HCT116 (cell line): ENCODE results near the gene RHEB. TPM values are rescaled to one million over a fixed set of nuclear protein-coding genes. Genes with fewer than 3 reads are reported as not detected.

Source experiments
- ATAC-seq: fragments of 200-7000 bp; cut with Tn5 transposase; 2 replicates; pipeline ENCODE4 v1.9.1; 2020; ENCODE audit warnings: mild to moderate bottlenecking, moderate library complexity
- BruUV-seq: library from RNA; stranded (reverse); fragments of 400-500 nt; replicated peaks from 2 replicates; lab custom pipeline; 2021; lab: Mats Ljungman, UMichigan
- CTCF ChIA-PET: fragments of 300-600 bp; sonication (Branson Sonifier 250); formaldehyde crosslinking; loops from one replicate; lab custom pipeline; 2021; ENCODE audit warnings: antibody characterized with exemption; lab: Charles Lee
- POLR2A ChIA-PET: fragments of 300-600, 350-600 bp; sonication (Branson Sonifier 250); formaldehyde crosslinking; loops from one replicate; lab custom pipeline; 2021; ENCODE audit warnings: antibody characterized with exemption; lab: Charles Lee
- RAD21 ChIA-PET, 2 experiments: fragments of 300-600 bp; sonication (Branson Sonifier 250); formaldehyde crosslinking; loops; one replicate each; lab custom pipeline; 2023; ENCODE audit warnings: low total read pairs in 2 of 2; ENCODE audit not compliant: uncharacterized antibody in 2 of 2, unreplicated experiment in 2 of 2, low non-redundant PET in 1 of 2; lab: Charles Lee
- DNase-seq: peaks from one replicate; pipeline ENCODE4 v3.0.0-alpha.2; 2010; ENCODE audit warnings: low read depth, low spot score
- H2AFZ ChIP-seq: fragments of 200-600 bp; shearing (Covaris generic), sonication (generic); 2 replicates; pipeline ENCODE4 v1.6.1; 2017; ENCODE audit warnings: low read depth, mixed run types, mixed read lengths, antibody characterized with exemption, low read length; ENCODE audit not compliant: poor library complexity, severe bottlenecking
- H3K27ac ChIP-seq: 2 replicates; pipeline ENCODE4 v1.5.1; 2012; ENCODE audit warnings: low read depth, low read length
- H3K27me3 ChIP-seq: fragments of 200-600 bp; sonication (generic); 2 replicates; pipeline ENCODE4 v1.6.1; 2016; ENCODE audit warnings: mixed run types, low read length, mixed read lengths; ENCODE audit not compliant: insufficient read depth
- H3K36me3 ChIP-seq, 2 experiments: fragments of 200-500 bp in 1 of 2; fragments of 200-600 bp in 1 of 2; sonication (Bioruptor generic) in 1 of 2; sonication (generic) in 1 of 2; 2 replicates each; pipeline versions ENCODE4 v1.5.1 to v1.6.1; 2014 to 2016; ENCODE audit warnings: low read length in 2 of 2, inconsistent platforms in 1 of 2, mixed read lengths in 1 of 2, mixed run types in 1 of 2; ENCODE audit not compliant: insufficient read depth in 2 of 2, control insufficient read depth in 1 of 2
- H3K4me1 ChIP-seq, 2 experiments: fragments of 200-600 bp in 1 of 2; sonication (generic) in 1 of 2; 2 replicates each; pipeline versions ENCODE4 v1.5.1 to v1.6.1; 2012 to 2017; ENCODE audit warnings: low read length in 2 of 2, inconsistent platforms in 1 of 2, mild to moderate bottlenecking in 1 of 2, mixed read lengths in 1 of 2, mixed run types in 1 of 2, moderate library complexity in 1 of 2; ENCODE audit not compliant: insufficient read depth in 2 of 2, control insufficient read depth in 1 of 2
- H3K4me2 ChIP-seq: fragments of 200-600 bp; sonication (generic); 2 replicates; pipeline ENCODE4 v1.6.1; 2017; ENCODE audit warnings: mixed run types, low read length, mixed read lengths
- H3K4me3 ChIP-seq, 2 experiments: fragments of 200-600 bp in 1 of 2; sonication (generic) in 1 of 2; replicated peaks in 1 of 2; 2 replicates each; pipeline ENCODE4 v1.5.1; 2011 to 2016; ENCODE audit warnings: low read length in 2 of 2, control low read depth in 1 of 2, low read depth in 1 of 2, mild to moderate bottlenecking in 1 of 2, mixed read lengths in 1 of 2, mixed run types in 1 of 2
- H3K79me2 ChIP-seq: fragments of 200-600 bp; sonication (generic); 2 replicates; pipeline ENCODE4 v1.6.1; 2017; ENCODE audit warnings: mild to moderate bottlenecking, mixed run types, low read length, moderate library complexity, mixed read lengths; ENCODE audit not compliant: insufficient read depth
- H3K9ac ChIP-seq: fragments of 200-600 bp; sonication (generic); 2 replicates; pipeline ENCODE4 v1.6.1; 2016; ENCODE audit warnings: low read length, mixed read lengths
- H3K9me2 ChIP-seq: fragments of 200-600 bp; sonication (generic), shearing (Covaris generic); 2 replicates; pipeline ENCODE4 v1.6.1; 2017; ENCODE audit warnings: mixed run types, mild to moderate bottlenecking, moderate library complexity; ENCODE audit not compliant: insufficient read depth
- H3K9me3 ChIP-seq, 2 experiments: fragments of 200-500 bp in 1 of 2; fragments of 200-600 bp in 1 of 2; sonication (Bioruptor generic) in 1 of 2; sonication (generic) in 1 of 2; 2 replicates each; pipeline ENCODE4 v1.6.1; 2014 to 2017; ENCODE audit warnings: low read length in 2 of 2, mixed read lengths in 2 of 2, inconsistent platforms in 1 of 2, low read depth in 1 of 2, mild to moderate bottlenecking in 1 of 2, mixed run types in 1 of 2, moderate library complexity in 1 of 2; ENCODE audit not compliant: control insufficient read depth in 1 of 2, insufficient read depth in 1 of 2
- H4K20me1 ChIP-seq: fragments of 200-600 bp; sonication (generic), shearing (Covaris generic); 2 replicates; pipeline ENCODE4 v1.6.1; 2017; ENCODE audit warnings: mixed run types, mild to moderate bottlenecking, moderate library complexity; ENCODE audit not compliant: insufficient read depth
- CBX3 ChIP-seq: IDR thresholded peaks from 2 replicates; pipeline ENCODE4 v1.6.1; 2012; ENCODE audit warnings: low read depth
- ELF1 ChIP-seq: IDR thresholded peaks from 2 replicates; pipeline ENCODE4 v1.6.1; 2012; ENCODE audit warnings: low read depth, borderline replicate concordance
- EZH2 ChIP-seq: fragments of 200-600 bp; sonication (generic); IDR thresholded peaks from 2 replicates; pipeline ENCODE4 v1.6.1; 2017; ENCODE audit warnings: antibody characterized with exemption, mixed run types
- POLR2AphosphoS5 ChIP-seq: IDR thresholded peaks from 2 replicates; pipeline ENCODE4 v1.6.1; 2011; ENCODE audit warnings: mild to moderate bottlenecking, low read depth, low read length, moderate library complexity
- SIN3A ChIP-seq: IDR thresholded peaks from 2 replicates; pipeline ENCODE4 v1.6.1; 2012; ENCODE audit warnings: low read depth
- SRF ChIP-seq: IDR thresholded peaks from 2 replicates; pipeline ENCODE4 v1.6.1; 2012; ENCODE audit warnings: low read depth
- intact Hi-C: fragments of 100-400 bp; cut with micrococcal nuclease; formaldehyde crosslinking; loops from 2 replicates; pipeline ENCODE4 v1.10.0; 2022
- total RNA-seq: library from RNA; stranded (reverse); gene quantifications from one replicate; pipeline ENCODE4 v1.2.1, GENCODE V29; 2021; ENCODE audit not compliant: unreplicated experiment
- TF ChIP-seq, protein P1 (sequence below): IDR thresholded peaks from 2 replicates; pipeline ENCODE4 v1.6.1; 2011; ENCODE audit warnings: mild to moderate bottlenecking, low read length, moderate library complexity; ENCODE audit not compliant: insufficient replicate concordance; ENCODE audit errors: extremely low read depth

RHEB gene
- total RNA-seq, 1 experiment from 2014 or later, result 114 TPM

DNA sequence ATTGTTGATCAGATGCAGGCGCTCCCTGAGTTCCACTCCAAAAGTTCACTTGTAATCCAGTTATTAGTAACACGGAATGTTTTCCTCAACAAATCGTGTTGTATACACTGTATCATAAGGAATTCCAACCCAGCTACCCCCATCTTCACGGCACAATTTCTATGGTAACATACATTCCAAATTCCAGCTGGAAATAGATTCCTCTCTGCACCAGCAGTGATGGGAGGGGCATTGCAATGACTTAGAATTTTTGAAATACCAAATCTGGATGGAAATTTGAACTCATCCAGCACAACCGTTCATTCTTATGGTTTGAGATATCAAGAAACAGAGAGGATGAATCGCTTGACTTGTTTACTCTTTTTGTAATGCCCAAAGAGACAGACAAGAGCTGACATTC is 38.9 kb upstream of the RHEB start:
- CTCF ChIA-PET, result no interaction called here
- H3K9me3 ChIP-seq, result no peaks in the 10 kb centered on the region
- H3K79me2 ChIP-seq, result no peaks in the 10 kb centered on the region
- no peak overlapping the region for H3K4me3 ChIP-seq
- no peaks in the 10 kb centered on the region for H3K27me3 ChIP-seq
- intact Hi-C loops, result no loop called here
- H3K9me2 ChIP-seq, result no peaks in the 10 kb centered on the region
- no TSS peak for BruUV-seq
- TF ChIP-seq SRF (no peak), POLR2AphosphoS5 (no peak), EZH2 (no peak), ELF1 (no peak)
- TF ChIP-seq, all 23 proteins: peak for 0
- DNase-seq (no peak), ATAC-seq (no peak)
- Histone ChIP-seq H3K27ac (no peak overlapping the region), H3K4me1 (no peaks in the 10 kb centered on the region), H2AFZ (no peak overlapping the region), H3K36me3 (peaks cover 3 to 9% of the 10 kb centered on the region in 2 experiments; a peak in 2 of 4 replicates), H3K4me2 (no peak overlapping the region), H4K20me1 (no peaks in the 10 kb centered on the region), H3K9ac (no peak overlapping the region)
- ChIA-PET POLR2A (no interaction called here), RAD21 (no interaction called here)

GRCh38 chr7:151556592-151556991 is 36.9 kb upstream of the RHEB start:
- Histone ChIP-seq H2AFZ (no peak overlapping the region), H3K4me1 (peaks cover 8 to 13% of the 10 kb centered on the region in 2 experiments; a peak in 2 of 4 replicates), H3K36me3 (peaks cover 2 to 9% of the 10 kb centered on the region in 2 experiments; a peak in 2 of 4 replicates), H3K9me2 (no peaks in the 10 kb centered on the region), H3K27ac (no peak overlapping the region), H3K27me3 (no peaks in the 10 kb centered on the region), H3K4me2 (no peak overlapping the region), H3K9ac (no peak overlapping the region), H4K20me1 (no peaks in the 10 kb centered on the region), H3K79me2 (no peaks in the 10 kb centered on the region), H3K9me3 (no peaks in the 10 kb centered on the region), H3K4me3 (no peak overlapping the region)
- DNase-seq, result no peak
- TF ChIP-seq SIN3A (no peak), CBX3 (no peak)
- TF ChIP-seq, protein P1, sequence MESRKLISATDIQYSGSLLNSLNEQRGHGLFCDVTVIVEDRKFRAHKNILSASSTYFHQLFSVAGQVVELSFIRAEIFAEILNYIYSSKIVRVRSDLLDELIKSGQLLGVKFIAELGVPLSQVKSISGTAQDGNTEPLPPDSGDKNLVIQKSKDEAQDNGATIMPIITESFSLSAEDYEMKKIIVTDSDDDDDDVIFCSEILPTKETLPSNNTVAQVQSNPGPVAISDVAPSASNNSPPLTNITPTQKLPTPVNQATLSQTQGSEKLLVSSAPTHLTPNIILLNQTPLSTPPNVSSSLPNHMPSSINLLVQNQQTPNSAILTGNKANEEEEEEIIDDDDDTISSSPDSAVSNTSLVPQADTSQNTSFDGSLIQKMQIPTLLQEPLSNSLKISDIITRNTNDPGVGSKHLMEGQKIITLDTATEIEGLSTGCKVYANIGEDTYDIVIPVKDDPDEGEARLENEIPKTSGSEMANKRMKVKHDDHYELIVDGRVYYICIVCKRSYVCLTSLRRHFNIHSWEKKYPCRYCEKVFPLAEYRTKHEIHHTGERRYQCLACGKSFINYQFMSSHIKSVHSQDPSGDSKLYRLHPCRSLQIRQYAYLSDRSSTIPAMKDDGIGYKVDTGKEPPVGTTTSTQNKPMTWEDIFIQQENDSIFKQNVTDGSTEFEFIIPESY, result no peak
- no peak for ATAC-seq
- BruUV-seq, result no TSS peak
- intact Hi-C loops, result no loop called here
- POLR2A ChIA-PET, result interaction anchor here (0.6 kb wide), 1 partner anchor 520 kb away, joined by 5 read pairs; no protein-coding TSS in a partner anchor
- CTCF ChIA-PET, result no interaction called here
- RAD21 ChIA-PET, result no interaction called here
